Skeletal muscle satellite cell (primary cell): ENCODE results near the gene MMEL1.
"Not testable (repeated sequence)": the region's sequence is repeated elsewhere in the genome, so short reads cannot be mapped to it uniquely, and the experiment has no call there.

Experiments
- H3K27me3 ChIP-seq: 2 replicates; pipeline ENCODE4 v1.7.0; 2013; ENCODE audit warnings: low read length; ENCODE audit not compliant: control insufficient read depth, insufficient read depth
- H3K36me3 ChIP-seq: 2 replicates; pipeline ENCODE4 v1.7.0; 2013; ENCODE audit warnings: mild to moderate bottlenecking, control low read depth, low read length; ENCODE audit not compliant: insufficient read depth
- H3K4me1 ChIP-seq: 2 replicates; pipeline ENCODE4 v1.7.0; 2013; ENCODE audit warnings: low read length; ENCODE audit not compliant: control insufficient read depth, insufficient read depth
- H3K4me2 ChIP-seq: 2 replicates; pipeline ENCODE4 v1.7.0; 2013; ENCODE audit warnings: mild to moderate bottlenecking, low read length
- H3K4me3 ChIP-seq: 2 replicates; pipeline ENCODE4 v1.7.0; 2013; ENCODE audit warnings: low read length
- H3K9ac ChIP-seq: 2 replicates; pipeline ENCODE4 v1.7.0; 2013; ENCODE audit warnings: mild to moderate bottlenecking, low read depth, low read length, moderate library complexity
- H3K9me3 ChIP-seq: replicated peaks from 2 replicates; pipeline ENCODE4 v1.7.0; 2013; ENCODE audit warnings: mild to moderate bottlenecking, control low read depth, low read length

MMEL1 gene

DNA sequence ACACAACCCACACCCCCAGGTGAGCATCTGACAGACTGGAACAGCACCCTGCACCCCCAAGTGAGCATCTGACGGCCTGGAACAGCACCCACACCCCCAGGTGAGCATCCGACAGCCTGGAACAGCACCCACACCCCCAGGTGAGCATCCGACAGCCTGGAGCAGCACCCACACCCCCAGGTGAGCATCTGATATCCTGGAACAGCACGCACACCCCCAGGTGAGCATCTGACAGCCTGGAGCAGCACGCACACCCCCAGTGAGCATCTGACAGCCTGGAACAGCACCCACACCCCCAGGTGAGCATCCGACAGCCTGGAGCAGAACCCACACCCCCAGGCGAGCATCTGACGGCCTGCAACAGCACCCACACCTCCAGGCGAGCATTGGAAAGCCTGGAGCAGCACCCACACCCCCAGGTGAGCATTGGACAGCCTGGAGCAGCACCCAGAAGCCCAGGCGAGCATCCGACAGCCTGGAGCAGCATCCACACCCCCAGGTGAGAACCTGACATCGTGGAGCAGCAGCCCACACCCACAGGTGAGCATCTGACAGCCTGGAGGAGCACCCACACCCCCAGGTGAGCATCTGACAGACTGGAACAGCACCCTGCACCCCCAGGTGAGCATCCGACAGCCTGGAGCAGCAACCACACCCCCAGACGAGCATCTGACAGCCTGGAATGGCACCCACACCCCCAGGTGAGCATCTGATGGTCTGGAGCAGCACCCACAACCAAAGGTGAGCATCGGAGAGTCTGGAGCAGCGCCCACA lies 19.5 kb upstream of the MMEL1 start:
- H3K4me3 ChIP-seq, H3K4me1 ChIP-seq, H3K36me3 ChIP-seq, H3K4me2 ChIP-seq, H3K9ac ChIP-seq, H3K27me3 ChIP-seq: not testable (repeated sequence)
- H3K9me3 ChIP-seq = peaks cover 27% of the 10 kb centered on the region

DNA sequence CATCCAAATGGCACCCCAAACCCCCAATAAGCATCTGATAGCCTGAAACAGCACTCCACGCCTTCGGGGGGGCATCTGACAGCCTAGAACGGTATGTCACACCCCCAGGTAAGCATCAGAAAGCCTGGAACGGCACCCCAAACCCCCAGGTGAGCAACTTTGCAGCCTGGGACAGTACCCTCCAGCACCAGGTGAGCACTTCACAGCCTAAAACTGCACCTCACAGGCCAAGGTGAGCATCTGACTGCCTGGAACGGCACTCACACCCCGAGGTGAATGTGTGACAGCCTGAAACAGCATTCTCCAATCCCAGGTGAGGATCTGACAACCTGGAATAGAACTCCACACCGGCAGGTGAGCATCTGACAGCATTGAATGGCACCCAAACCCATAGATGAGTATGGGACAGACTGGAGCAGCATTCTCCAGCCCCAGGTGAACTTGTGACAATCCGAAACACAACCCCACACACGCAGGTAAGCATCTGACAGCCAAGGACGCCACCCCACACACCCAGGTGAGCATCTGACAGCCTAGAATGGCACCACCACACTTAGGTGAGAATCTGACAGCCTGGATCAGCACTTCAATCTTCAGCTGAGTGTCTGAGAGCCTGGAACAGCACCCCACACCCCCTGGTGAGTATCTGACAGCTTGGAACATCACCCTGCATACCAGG lies 18.3 kb upstream of the MMEL1 start:
- Histone ChIP-seq H3K4me1 (no peaks in the 10 kb centered on the region), H3K9me3 (peaks cover 27% of the 10 kb centered on the region), H3K36me3 (no peaks in the 10 kb centered on the region), H3K4me3 (no peak overlapping the region), H3K4me2 (no peak overlapping the region), H3K27me3 (no peaks in the 10 kb centered on the region), H3K9ac (no peak overlapping the region)

DNA sequence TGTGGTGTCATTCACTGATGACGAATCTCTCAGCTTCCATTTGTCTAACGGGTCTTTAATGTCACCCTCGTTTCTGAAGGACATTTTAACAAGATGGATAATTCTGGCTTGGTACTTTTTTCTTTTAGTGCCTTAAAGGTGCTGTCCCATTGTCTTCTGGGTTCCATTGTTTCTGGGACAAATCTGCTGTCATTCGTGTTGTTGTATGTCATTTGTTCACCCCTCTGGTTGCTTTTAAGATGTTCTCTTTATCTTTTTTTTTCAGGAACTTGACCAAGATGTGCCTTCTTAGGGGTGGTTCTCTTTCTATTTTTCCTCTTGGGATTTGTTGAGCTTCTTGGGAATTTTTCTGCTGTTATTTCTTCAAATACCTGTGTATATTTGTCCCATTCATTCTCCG lies 14.0 kb upstream of the MMEL1 start:
- no peaks in the 10 kb centered on the region for H3K27me3 ChIP-seq
- H3K36me3 ChIP-seq = no peaks in the 10 kb centered on the region
- H3K9me3 ChIP-seq = no peaks in the 10 kb centered on the region
- no peak overlapping the region for H3K9ac ChIP-seq
- no peak overlapping the region for H3K4me3 ChIP-seq
- H3K4me1 ChIP-seq = peaks cover 9% of the 10 kb centered on the region
- no peak overlapping the region for H3K4me2 ChIP-seq

DNA sequence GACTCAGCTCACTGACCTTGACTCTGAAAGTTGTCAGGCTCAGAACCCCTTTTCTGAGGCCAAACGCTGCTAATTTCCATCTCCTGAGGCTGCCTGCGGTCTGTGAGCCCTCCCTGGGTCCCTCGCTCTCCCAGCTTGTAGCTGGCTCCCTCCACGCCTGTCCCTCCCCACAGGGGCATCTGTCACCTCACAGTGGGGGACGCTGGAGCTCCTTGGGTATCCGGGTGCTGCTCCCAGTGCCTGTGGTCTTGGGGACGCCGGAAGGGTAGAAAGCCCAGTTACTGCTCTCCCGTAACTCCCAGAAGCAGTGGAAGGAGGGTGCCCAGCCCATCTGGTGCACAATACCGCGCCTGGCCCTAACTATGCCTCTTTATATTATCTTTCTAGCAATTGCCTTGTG lies 13.0 kb upstream of the MMEL1 start:
- H3K9ac ChIP-seq = no peak overlapping the region
- peaks cover 12% of the 10 kb centered on the region for H3K4me1 ChIP-seq
- no peak overlapping the region for H3K4me3 ChIP-seq
- H3K4me2 ChIP-seq = no peak overlapping the region
- no peaks in the 10 kb centered on the region for H3K27me3 ChIP-seq
- no peaks in the 10 kb centered on the region for H3K9me3 ChIP-seq
- H3K36me3 ChIP-seq = no peaks in the 10 kb centered on the region

DNA sequence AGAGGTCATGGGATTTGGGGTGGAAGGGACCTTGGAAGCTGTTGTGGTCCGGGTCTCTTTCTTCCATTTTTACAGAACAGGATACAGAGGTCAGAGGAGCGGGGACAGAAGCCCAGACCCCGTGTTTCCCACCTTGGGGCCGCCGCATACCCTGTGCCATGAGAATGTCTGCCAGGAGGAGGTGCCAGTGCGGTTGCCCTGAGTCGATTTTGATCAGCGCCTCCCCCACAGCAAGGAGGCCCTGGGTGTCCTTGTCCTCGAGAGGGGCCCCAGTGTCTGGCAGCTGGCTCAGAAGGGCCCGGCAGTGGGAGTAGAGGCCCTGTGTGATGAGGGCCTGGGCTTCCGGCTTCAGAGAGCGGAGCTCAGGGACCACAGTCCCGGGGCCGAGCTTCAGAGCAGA lies 12.3 kb upstream of the MMEL1 start:
- H3K4me3 ChIP-seq = no peak overlapping the region
- H3K27me3 ChIP-seq = no peaks in the 10 kb centered on the region
- peaks cover 12% of the 10 kb centered on the region for H3K4me1 ChIP-seq
- no peak overlapping the region for H3K4me2 ChIP-seq
- H3K9ac ChIP-seq = no peak overlapping the region
- H3K9me3 ChIP-seq = no peaks in the 10 kb centered on the region
- H3K36me3 ChIP-seq = no peaks in the 10 kb centered on the region

DNA sequence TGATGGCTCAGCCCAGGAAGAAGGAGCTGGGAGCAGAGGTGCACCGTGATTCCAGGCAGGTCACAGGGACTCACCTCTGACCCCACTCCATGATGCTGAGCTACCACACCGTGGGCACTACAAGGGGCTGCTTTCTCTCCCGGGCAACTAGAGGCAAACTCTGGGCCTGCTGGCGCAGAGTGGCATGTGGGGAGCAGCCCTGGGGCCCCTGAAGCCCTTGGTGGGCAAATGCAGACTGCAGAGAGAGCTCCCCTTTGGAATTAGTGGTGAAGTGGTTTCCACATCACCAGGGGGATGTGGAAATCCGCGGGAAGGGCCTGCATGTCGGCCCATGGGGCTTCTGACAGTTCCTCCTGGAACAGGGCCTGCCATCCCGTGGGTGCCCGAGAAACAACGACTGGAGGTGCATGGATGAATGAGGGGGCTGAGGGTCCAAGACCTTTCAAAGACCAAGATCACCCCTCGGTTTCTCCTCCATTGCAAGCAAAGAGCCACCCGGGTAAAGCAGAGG lies 11.8 kb upstream of the MMEL1 start:
- H3K27me3 ChIP-seq = no peaks in the 10 kb centered on the region
- H3K4me2 ChIP-seq = no peak overlapping the region
- H3K4me1 ChIP-seq = peaks cover 12% of the 10 kb centered on the region
- no peaks in the 10 kb centered on the region for H3K9me3 ChIP-seq
- no peak overlapping the region for H3K9ac ChIP-seq
- no peaks in the 10 kb centered on the region for H3K36me3 ChIP-seq
- H3K4me3 ChIP-seq = no peak overlapping the region

DNA sequence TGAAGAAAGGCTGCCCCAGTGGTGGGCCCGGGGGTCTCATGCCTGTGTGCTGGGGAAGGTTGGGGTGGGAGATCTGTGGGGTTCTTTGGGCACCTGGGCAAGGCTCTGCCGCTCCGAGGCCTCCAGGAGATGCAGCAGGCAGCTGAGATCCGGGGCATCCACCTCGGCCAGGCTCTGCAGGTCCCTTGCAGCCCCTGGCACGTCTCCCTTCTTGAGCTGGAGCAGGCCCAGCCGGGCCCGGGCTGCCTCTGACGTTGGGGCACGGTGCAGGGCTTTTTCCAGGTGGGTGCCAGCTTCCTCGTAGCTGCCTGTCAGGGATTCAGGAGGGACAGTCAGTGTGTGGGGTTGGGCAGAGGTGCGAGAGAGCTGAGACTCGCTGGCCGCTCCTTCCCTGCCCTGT lies 11.4 kb upstream of the MMEL1 start:
- no peaks in the 10 kb centered on the region for H3K9me3 ChIP-seq
- no peaks in the 10 kb centered on the region for H3K27me3 ChIP-seq
- H3K9ac ChIP-seq = no peak overlapping the region
- H3K36me3 ChIP-seq = no peaks in the 10 kb centered on the region
- H3K4me3 ChIP-seq = no peak overlapping the region
- H3K4me2 ChIP-seq = no peak overlapping the region
- H3K4me1 ChIP-seq = peaks cover 12% of the 10 kb centered on the region

DNA sequence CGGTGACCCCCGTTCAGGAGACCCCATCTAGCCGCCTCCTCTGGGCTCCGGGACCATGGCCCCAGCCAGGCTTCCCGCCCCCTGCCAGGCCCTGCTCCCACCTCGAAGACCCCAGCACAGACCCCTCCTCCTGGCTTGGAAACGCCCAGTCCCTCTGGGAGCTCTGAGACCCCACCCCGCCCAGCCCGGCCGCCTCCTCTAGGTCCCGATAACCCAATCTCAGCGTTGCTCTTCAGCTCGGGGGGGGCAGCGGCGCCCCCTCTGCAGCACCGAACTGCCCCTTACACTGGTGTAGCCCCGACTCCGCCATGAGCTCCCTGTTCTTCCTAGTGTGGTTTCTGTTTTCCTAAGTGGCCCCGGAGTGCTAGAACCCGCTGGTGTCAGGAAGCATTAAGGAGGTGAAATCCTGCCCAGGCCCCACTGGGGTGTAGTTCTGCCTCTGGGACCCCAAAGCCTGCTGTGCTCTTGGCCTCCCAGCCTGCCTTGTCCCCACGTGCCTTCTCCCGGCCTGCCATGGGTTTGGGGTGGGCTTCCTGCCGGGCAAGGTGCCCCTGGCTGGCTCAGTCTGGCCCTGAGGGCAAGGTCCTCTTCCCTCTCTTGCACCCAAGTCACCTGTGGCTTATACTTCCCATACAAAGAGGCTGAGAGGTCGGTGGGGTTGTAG lies 10.7 kb upstream of the MMEL1 start:
- H3K9ac ChIP-seq = peak overlapping the region; percentile 98

DNA sequence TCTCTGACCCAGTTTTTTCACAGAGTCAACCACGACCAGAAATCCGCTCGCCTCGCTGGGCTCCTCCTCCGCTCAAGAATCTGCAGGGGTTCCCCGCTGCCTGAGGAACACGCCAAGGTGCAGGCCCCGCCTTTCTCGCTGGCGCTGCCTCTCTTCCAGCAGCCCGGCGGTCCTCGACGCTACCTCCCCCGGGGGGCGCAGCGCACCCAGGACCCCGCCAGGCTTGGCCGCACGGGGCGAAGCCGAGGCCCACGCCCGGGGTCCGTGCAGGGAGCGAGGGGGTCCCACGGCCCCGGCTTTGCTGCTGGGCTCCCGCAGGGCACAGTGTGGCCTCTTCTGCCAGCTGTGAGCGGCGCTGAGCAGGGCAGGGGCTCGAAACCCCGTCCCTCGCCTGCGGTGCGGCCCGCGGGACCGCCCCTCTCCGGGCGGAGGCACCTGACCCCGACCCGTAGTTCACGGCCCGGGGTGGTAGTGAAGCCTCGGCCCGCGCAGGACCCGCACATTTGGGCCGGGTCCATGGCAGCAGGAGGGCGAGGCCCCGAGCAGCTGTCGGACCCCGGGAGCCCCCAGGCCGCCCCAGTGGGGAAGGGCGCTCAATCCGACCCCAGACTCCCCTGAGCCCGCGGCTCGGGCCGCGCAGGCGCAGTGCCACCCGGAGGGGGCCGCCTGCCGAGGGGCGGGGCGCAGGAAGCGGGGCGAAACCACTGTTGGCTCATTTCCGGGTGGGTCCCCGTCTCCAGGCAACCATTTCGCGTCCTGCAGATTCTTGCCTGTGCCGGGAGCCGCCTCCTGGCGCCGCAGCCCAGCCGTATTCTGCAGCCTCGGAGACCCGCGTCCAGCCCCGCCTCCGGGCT lies 10.0 kb upstream of the MMEL1 start:
- Histone ChIP-seq H3K36me3 (no peaks in the 10 kb centered on the region), H3K4me2 (peak overlapping the region; percentile 100), H3K9me3 (no peaks in the 10 kb centered on the region), H3K4me1 (peaks cover 12% of the 10 kb centered on the region), H3K27me3 (no peaks in the 10 kb centered on the region), H3K4me3 (peak overlapping the region; percentile 99), H3K9ac (peak overlapping the region; percentile 98)

More for the DNA sequence above, 10.7 kb upstream of the MMEL1 start:
- Histone ChIP-seq H3K4me3 (peak overlapping the region; percentile 99), H3K27me3 (no peaks in the 10 kb centered on the region), H3K4me1 (peaks cover 12% of the 10 kb centered on the region), H3K9me3 (no peaks in the 10 kb centered on the region), H3K36me3 (no peaks in the 10 kb centered on the region), H3K4me2 (peak overlapping the region; percentile 100)

DNA sequence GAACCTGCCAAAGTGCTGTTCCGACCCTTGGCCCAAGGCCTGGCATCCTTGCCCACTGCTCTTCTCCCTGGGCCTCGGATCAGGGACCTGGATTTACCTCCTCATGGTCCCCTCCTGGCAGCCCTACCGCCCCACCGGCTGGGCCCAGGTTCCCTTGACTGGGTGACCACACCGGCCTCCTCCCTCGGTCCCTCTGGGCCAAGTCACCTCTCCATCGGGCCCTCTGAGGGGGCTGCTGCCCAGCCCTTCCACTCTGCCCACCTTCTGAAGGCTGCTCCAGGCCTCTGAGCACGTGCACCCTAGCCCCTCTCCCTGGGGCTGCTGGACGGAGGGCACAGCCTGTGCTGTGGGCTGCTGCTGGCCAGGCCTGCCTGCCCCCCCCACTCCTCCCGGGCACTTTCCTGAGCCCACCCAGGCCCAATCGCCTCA lies 9.3 kb upstream of the MMEL1 start:
- H3K27me3 ChIP-seq = no peaks in the 10 kb centered on the region

More for the DNA sequence above, 9.3 kb upstream of the MMEL1 start:
- Histone ChIP-seq H3K9ac (peak overlapping the region; percentile 98), H3K36me3 (no peaks in the 10 kb centered on the region), H3K4me3 (peak overlapping the region; percentile 99), H3K4me2 (peak overlapping the region; percentile 100), H3K9me3 (no peaks in the 10 kb centered on the region), H3K4me1 (peaks cover 12% of the 10 kb centered on the region)
